Stimulated activated CD4-positive, alpha-beta T cell treated with anti-CD3 and anti-CD28 coated beads, Interleukin-4, amount 100 ng/mL, for 4 hours (primary cell): Measurements from ENCODE around the gene FAM53B.

Experiments
- DNase-seq, 2 experiments: peaks; one replicate each; pipeline ENCODE4 v3.0.0-alpha.2; 2020

Gene FAM53B

DNA sequence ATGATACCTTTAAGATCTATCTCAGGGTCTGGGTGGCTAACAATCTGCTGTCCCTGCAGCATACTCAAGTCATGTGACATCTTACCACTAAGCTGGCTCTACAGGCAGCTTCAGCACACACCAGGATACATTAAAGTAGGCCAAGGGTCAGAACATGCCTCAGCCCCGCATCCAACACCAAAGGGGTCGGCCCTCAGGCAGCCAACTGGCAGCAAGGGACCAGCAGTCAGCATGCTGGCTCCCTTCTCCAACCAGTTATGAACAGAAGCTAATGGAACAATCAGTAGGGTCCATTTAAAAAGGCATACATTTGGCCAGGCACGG lies 37.1 kb downstream of the FAM53B start:
- no peak for DNase-seq

DNA sequence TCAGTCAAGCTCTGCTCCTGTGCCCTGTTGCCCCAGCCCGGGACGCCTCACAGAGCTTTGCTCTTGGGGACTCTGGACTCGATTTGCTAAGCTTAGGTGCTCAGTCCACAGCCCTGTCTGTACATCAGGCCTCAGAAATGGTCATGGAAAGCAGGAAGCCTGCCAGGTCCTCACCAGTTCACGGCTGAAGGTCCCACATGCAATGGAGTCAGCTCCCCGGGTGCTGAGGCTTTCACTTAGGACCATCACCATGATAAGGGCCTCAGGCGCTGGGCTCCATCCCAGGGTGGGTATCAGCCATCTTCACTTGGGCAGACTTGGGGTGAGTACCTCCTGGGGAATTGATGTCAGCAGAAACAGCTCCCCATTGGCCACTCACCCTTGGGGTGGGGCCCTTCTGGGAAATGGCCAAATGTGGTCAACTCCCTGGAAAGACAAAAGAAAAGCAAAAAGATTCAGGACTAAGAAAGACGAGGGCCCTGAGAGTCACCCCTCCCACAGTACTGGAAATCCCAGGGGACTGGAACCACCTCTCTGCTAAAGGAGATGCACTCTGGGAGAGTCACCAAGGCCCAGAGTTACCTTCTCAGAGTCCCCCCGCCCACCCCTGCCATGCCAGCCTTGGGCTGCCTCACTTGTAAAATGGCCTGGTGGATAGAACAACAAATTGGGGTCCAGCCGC lies 37.6 kb downstream of the FAM53B start:
- no peak for DNase-seq

DNA sequence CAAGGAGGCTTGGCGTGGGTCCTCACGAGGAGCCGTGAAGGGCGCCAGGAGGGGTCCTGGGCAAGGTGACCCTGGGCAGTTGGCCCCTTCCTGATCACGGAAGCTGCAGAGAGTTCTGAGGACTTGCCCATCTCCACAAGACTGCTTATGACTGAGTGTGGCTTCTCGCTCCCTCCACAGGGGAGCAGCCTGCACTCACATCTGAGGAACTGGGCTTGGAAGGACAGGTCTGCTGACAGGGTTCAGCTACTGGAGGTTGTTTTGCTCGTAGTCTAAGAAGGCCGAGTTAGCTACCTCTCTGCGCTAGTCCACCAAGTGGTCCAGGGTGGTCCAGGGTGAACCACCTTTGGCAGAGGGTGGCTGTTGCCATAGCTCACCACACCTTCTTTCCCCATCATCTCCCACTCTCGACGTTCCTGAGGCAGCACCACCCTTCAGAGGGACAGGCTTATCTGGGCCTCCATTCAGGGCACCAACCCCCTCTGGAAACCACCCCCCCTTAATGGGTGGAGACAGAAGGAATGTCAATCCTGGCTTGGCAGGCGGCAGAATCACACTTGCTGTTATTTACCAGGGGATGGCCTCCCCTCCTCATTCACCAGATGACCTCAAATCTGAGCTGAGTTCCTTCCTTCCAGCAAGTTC lies 38.2 kb downstream of the FAM53B start:
- no peak for DNase-seq

DNA sequence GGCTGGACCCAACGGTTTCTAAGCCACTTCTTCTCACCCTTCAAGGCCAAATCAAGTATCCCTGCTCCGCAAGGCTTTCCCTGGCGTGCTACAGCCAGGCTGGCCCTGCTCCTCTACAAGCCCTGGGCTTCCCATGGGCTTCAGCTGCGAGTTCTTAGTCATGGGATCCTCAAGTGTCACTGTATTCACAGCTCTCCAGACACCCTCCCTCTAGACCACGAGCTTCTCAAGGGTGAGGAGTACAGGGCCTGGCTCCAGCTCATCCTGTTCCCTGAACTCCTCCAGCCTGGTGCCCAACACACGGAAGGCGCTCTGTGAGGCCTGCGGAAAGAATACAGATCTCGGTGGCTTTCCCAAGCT lies 38.8 kb downstream of the FAM53B start:
- no peak for DNase-seq

DNA sequence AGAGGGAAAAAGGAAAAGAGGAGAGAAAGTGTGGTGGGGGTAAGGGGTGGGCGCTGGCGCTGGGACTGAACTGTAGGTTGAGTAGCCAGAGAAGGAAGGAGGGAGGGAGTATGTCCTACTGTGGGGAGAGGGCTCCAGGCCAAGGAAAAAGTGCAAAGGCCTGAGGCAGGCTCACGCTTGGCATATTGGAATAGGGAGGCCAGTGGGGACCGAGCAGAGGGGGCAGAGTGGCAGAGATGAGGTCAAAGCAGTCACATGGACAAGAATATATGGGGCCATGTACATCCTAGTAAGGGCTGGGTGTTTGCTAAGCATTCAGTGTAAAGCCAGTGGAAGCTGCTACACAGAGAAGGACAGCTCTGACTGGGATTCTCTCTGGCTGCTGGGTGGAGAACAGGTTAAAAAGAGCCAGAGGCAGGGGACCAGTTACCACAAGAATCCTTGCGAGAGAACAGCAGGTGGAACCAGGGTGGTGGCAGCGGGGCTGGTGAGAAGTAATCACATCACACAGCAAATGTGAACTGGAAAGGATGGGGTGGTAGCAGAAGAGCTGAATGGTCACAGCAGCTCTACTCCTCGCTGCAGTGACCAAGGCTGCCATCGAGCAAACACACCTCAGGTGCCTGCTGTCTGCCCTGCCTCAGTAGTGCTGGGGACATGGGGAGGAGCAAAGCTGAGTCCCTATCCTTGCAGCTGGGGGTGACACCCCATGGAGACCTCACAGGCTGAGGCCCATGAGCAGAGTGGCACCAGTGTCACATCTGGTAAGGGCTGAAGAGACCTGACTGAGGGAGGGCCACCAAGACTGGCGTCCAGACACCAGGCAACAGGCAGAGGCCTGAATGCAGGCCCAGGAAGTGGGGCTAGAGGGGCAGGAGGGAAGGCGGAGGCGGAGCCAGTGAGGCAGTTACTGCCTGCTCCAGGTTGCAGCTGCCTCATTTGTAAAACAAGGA lies 39.5 kb downstream of the FAM53B start:
- no peak for DNase-seq

DNA sequence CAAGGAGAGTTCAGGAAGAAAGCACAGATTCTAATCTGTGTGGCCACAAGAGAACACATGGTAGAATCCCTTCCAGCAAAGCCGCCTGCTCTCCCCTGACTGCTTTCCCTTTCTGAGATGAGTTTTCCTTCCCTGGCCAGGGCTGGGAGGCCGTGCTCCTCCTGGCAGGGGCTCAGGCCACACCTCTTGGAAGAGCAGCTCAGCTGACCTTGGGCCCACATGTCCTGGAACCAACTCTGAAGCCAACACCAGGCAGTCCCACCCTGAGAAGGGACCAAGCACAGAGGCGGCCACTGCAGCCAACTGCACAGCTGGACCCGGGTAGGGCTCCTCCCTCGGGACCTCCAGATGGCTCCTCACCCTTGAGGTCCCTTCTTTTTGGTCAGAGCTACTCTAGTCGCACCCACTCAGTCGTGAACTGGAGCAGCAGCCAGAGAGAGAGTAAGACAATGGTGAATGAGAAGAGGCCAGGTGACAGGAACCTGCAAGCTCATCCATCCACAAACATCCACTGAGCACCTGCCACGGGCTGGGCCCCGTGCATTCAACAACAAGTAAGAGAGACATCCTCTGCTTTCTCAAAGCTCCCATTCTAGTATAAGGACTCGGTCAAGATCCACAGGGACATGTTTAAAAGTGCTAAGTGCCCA lies 40.3 kb downstream of the FAM53B start:
- DNase-seq = no peak

DNA sequence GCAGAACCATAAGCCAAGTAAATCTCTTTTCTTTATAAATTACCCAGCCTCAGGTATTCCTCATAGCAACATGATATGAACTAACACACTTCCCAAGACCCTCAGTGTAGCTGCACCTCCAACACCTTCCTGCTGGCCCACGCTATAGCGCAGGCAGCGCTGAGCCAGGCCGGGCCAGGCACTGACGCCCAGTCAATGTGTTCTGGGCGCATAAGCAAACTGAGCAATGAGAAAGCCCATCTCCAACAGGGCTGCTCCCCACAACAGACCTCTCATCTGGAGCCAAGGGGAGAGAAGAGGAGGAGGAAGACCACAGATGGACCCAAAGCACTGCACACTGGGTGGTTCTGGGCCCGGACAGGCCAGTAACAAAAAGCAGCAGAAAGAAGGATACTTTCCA lies 40.8 kb downstream of the FAM53B start:
- no peak for DNase-seq

DNA sequence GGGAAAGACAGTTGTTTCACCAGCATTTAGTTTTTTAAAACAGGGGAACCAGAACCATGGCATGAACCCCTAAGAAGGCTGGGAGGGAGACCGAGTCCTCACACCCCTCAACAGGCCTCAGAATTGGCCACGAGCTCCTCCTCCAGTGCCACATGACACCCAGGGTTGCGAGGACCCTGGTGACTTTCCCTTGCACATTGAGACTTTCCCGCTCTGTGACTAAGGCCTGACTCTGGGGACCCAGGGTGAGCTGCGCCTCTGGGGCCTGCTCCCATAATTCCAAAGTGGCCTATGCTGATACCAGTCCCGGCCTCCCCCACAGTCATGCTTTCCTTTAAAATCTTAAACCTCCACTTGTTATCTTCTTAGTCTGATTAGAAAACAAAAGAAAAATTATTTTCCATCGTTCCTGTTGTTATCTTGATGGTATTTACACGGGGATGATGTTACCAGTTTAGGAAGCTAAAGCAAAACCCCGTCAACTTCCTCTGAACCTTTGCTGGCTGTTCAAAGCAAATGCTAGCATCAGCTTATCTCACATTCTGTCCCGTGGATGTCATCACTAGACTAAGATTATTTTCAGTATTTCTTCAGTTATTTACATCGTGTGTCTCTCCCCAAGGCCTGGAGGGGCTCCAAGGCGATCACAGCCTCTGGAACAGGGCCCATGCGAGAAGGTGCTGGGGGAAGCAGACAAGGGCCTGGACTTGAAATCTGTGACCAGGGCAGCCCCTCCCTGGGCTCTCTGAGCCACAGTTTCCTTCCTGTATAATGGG lies 42.1 kb downstream of the FAM53B start:
- DNase-seq = peak in 1 of 2 experiments; percentile 55

DNA sequence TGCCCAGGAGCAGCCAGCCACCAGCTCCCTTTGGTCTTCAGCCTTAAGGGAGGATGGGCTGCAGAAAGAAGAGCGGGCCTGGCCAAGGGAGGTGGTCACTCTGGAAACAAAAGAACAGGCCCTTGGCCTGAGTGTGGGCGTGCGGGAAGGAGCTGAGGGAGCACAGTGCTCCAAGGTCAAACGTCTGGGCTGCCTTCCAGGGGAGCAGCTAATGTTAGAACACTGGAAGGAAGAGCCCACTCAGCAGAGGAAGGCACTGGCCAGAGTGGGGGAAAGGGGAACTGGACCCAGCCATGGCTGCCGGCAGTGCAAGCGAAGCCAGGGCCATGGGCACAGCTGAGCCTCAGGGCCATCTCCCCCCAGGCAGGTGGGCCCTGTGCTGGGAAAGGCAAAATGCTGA lies 42.7 kb downstream of the FAM53B start:
- no peak for DNase-seq

DNA sequence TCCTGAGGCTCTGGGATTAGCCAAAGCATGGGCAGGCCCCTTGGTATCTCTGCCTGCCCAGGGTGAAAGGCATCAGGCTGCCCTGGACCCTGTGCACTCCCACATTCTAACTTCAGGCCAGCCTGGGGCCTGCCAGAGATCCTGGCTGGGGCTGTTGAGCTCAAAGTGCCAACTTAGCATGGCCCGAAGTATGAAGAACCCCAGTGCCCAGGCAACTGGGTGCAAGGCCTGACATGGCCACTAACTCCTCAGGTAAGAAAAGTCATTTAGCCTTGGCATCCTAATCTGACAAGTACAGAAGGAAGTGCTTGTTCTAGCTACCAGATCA lies 43.2 kb downstream of the FAM53B start:
- no peak for DNase-seq

DNA sequence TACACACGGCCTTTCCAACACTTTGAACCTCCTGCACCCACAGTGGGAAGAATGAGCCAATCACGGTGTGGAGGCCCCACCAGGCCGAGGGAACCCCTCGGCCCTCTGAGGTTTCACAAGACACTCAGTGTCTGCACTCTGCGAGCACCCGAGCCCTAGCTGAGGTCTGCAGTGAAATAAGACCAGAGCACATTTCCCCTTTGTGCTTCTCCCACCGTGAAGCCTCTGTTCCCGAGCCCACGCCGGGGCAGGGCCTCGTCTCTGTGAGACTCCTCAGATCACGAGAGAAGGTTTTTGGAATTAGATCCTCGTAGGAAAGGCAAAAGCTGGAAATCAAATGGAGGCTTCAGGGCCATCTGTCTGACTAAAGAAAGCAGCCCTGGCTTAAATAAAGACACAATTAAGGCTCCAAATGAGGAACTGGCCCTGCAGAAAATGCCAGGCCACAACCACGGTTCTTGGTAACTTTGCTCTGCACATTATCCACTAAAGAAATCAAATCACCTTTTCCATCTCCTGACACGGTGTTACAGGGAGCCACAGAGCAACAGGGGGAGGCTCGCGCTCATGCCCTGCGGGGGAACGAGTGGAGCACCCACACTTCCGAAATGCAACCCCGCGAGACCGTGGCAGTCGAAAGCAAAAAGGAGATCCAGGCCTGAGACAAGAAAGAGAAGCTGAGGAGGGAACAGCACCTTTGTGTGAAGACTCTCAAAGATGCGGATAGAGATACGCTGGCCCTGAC lies 43.7 kb downstream of the FAM53B start:
- DNase-seq = no peak

DNA sequence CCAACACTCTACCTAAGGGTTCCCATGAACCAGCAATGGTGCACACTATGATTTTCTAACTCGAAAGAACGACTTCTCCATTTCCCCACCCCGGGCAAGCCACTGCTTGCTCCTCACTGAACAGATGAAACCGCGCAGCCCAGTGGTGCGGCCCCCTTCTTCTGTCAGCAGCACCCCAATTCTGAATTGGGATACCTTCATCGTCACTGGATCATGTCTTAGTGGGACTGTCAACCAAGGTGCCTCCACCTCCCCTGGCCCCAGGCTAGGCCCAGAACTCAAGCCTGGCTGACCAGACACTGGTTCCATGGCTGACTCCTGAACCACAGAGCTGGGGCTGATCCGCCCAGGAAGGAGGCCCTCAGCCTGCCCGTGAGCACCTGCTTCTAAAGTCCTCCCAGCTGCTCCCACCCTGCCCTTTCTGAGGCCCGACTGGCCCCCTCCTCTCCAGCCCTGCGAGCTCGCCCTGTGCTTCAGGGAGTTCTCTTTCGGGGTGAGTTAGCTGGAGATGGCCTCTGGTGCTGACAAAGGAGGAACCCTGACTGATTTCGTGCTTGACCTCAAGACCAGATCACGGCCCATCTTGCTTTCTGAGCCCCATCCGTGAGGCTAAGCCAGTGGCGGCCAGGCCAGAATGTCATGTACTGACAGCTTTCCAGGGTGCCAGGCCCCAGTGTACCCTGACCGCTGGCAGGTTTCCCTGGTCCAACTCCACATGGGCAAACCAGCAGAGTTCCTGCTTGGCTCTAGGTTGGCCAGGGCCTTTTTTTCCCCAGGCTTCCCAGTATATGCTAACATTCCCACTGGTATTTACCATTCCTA lies 44.5 kb downstream of the FAM53B start:
- DNase-seq = no peak

DNA sequence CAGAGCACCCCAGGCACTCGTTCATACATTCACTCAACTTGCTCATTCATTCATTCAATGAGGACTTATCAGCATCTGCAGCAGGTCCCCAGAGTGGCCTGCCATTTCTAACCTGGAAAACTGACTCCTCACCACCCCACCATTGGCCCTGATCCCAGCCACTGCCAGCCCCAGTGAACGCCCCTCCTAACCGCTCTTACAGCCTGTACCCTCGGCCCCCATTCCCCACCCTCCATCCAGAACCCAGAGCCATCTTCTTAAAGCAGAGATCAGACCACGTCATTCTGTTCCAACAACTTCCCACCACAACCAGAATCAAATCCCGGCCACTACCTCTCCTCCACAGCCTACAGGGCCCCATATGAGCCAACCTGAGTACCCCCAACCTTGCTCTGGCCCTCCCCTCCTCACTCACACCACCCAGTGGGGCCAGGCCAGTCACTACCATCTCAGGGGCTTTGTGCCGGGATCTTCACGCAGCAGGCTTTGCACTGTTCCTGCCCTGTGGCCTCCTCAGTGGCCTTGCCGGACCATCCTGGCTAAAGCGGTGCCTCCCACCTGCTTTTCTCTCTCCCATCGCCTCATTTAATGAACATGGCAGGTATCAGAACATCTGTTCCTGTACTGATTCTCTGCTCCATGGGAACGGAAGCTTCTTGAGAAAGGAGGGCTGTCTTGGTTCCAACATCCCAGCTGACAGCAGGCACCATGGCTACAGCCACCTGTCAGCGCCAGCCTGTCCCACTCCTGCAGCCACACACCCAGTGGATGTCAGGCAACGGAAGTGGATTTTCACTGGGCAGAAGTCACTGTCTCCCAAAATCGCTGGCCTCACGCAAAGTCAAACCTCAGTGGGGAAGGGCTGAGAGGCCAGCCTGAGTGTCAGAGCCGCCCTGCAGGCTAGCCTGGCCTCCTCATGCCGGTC lies 45.4 kb downstream of the FAM53B start:
- no peak for DNase-seq

DNA sequence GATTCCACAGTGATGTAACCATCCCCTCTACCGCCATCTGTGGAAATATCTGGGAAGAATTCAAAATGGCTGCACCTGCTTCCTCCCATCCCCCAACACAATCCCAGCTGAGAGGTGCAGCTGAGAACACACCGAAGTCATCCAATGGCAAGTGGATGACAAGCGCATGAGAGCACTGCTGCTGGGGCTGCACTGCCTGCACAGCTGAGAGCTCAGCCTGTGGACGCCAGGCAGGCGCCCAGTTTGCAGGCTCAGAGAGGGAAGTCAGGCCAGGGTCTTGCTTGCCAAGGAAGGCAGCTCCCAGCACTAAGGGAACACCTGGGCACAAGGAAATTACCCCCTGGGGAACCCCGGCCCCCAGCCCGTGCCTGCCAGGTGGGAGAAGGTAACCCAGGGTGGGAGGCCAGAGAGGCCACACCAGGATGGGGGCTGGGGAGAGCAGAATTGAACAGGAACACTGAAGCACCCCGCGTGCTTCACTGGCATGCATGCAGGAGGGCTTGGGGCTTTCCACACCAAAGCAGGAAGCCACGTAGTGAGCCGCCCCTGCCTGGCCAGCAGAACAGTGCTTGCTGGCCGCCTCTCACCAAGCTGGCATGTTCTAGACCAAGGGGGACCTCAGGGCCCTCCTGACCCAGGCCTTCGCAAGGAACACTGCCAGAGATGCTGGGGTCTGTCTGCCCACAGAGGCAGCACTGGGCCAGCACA lies 46.2 kb downstream of the FAM53B start:
- peak; percentile 48 to 53 for DNase-seq

DNA sequence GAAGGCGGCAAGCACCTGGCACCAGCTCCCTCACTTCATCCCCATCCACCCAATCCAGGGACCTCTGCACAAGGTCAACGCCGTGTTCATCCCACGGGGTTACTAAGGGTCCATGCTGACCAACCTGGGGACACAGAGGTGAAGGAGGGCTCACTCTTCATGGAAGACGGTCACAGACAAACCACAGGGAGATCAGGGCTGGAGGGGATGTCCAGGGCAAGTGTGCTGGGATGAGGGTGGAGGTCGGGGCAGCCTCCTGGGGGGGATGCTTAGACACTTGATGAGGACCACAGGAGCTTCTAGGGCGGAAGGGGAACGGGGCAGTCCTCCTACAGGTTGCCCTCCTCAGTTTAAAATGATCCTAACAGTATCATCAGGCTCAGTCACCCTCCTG lies 46.7 kb downstream of the FAM53B start:
- DNase-seq = no peak

DNA sequence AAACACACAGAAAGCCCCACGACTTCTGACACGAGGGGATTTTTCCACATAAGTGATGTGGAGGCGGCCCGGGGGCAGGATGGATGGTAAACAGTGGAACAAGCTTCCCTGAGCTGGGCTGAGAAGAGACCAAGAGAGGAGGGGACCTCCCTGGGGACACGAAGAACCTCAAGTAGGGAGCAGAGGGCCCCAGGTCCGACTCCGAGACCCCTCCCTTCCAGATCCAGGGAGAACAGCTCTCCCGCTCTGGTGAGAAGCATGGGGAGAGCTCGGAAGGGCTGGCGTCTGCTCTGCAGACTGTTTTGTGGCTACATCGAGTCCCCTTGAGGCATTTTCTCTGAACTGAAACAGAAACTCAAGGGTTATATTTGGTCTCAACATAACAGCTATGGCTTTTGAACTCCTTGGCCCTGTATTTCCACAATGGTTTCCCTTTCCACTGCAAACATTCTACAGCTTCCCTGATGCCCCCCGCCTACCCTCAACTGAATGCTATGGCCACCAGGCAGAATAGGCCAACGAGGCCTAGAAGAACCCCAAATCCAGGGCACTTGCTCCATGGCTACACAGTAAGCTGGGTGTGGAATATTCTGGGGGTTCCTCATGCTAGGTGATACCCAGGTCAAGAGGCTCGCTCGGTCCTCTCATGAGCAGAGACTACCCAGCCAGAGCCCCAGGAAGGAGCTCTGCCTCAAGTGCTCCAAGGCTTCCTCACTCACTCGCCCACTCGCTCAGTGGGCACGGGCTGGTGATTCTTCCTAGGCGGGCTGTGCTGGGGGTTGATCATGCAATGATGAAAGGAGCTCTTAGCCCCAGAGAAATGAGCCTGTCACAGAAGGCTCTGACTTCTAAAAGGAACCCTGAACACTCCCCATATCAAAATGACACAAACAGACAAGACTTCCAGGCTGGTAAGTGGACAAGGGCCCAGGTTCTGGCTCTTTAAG lies 47.5 kb downstream of the FAM53B start:
- peak in 1 of 2 experiments; percentile 62 for DNase-seq

DNA sequence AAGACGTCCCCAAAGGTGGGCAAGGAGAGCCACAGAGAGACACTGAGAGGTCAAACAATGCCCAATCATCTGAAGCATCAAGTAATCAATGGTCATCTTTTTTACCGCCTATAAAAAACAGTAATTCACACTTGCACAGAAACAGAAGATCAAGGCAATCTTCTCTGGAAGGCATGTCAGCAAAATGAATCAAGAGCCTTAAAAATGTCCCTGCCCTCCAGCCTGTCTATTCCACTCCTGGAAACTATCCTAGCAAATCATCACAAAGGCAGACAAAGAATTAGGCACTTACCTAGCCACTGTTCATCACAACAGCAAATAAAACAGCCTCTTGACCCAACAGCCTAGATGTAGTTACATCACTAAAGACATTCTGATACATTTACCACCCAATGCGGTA lies 48.9 kb downstream of the FAM53B start:
- DNase-seq = no peak
